ENCODE results near the gene INSYN1.

DNA sequence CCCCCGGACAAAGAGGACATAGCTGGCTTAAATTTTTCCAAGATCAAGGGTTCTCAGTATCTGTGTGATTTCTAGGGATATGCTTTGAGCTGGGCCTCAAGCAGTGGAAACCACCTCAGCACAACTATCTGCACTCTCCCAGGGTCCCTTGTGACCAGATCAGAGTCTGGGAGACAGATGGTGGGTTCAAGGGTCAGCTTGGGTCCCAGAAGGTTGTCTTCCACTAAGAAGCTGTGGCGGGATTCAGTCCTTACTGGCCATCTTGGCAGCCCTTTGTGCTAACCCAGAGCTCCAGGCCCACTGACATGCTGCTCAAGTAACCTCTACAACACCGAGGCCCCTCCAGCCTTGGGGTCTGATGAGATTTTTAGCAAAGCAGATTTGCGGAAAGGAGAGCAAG is 2.7 kb downstream of the INSYN1 start:
- no peak for TF ChIP-seq EZH2 (IDR thresholded peaks at IDR 0.05; ENCODE audit: insufficient read depth, poor library complexity, severe bottlenecking)
- no peak for TF ChIP-seq EZH2phosphoT487 (IDR thresholded peaks at IDR 0.05; ENCODE audit: insufficient read depth, low read depth)
